Ascending aorta (tissue), 2 donors: Measurements from ENCODE around the gene E2F2. TPM values are rescaled to one million over a fixed set of nuclear protein-coding genes. Genes with fewer than 3 reads are reported as not detected.
"Not testable (repeated sequence)": the region's sequence is repeated elsewhere in the genome, so short reads cannot be mapped to it uniquely, and the experiment has no call there.

ENCODE experiments used
- DNase-seq, 2 donors: peaks; one replicate each; pipeline ENCODE4 v3.0.0-alpha.2; 2019; ENCODE audit warnings: low spot score in 2 of 2
- H3K27ac ChIP-seq, 2 donors: fragments of 200-600 bp; sonication (generic); one replicate each; pipeline ENCODE4 v1.5.1; 2016 to 2017; ENCODE audit warnings: mild to moderate bottlenecking in 1 of 2
- H3K27me3 ChIP-seq: fragments of 200-600 bp; sonication (generic); one replicate; pipeline ENCODE4 v1.5.1; 2017
- H3K36me3 ChIP-seq, 2 donors: fragments of 200-600 bp; sonication (generic); one replicate each; pipeline ENCODE4 v1.5.1; 2016
- H3K4me1 ChIP-seq, 2 donors: fragments of 200-600 bp; sonication (generic); one replicate each; pipeline ENCODE4 v1.5.1; 2016 to 2017; ENCODE audit warnings: mild to moderate bottlenecking in 1 of 2
- H3K4me3 ChIP-seq, 2 donors: fragments of 200-600 bp; sonication (generic); one replicate each; pipeline ENCODE4 v1.5.1; 2016 to 2017; ENCODE audit warnings: mild to moderate bottlenecking in 1 of 2
- H3K9me3 ChIP-seq, 2 donors: fragments of 200-600 bp; sonication (generic); one replicate each; pipeline ENCODE4 v1.5.1; 2016
- CTCF ChIP-seq, 3 experiments: fragments of 200-600 bp in 2 of 3; fragments of 450-650 bp in 1 of 3; sonication (generic) in 2 of 3; IDR thresholded peaks; one replicate each; pipeline ENCODE4 v1.5.1; 2016 to 2019; ENCODE audit warnings: antibody characterized with exemption in 3 of 3, mild to moderate bottlenecking in 1 of 3, moderate library complexity in 1 of 3
- intact Hi-C: fragments of 100-400 bp; cut with DNase I; formaldehyde crosslinking; loops from one replicate; pipeline ENCODE4 v1.15.1; 2023
- total RNA-seq: library from RNA; depleted of rRNA; stranded (reverse); fragments of >200 nt; gene quantifications from one replicate; pipeline ENCODE4 v1.1.0, GENCODE V29; 2016

Gene E2F2
- total RNA-seq, 1 donor from 2014 or later, result not detected

GRCh38 chr1:23497777-23498439 is 33.1 kb downstream of the E2F2 start:
- H3K4me1 ChIP-seq, result peaks cover 0 to 3% of the 10 kb centered on the region in 2 donors
- intact Hi-C loops, result loop anchor here (1.0 kb wide), 2 partner anchors 42 to 139 kb away; no protein-coding TSS in a partner anchor
- TF ChIP-seq CTCF (IDR thresholded peaks at IDR 0.05), result no peak

GRCh38 chr1:23496490-23497181 is 34.4 kb downstream of the E2F2 start:
- no peaks in the 10 kb centered on the region for H3K36me3 ChIP-seq
- no peak overlapping the region for H3K4me3 ChIP-seq
- no peak for DNase-seq
- TF ChIP-seq CTCF (IDR thresholded peaks at IDR 0.05), result no peak
- peaks cover 0 to 3% of the 10 kb centered on the region in 2 donors for H3K4me1 ChIP-seq
- no peak overlapping the region for H3K27ac ChIP-seq
- intact Hi-C loops, result loop anchor here (1.0 kb wide), 2 partner anchors 44 to 141 kb away; no protein-coding TSS in a partner anchor
- no peaks in the 10 kb centered on the region for H3K9me3 ChIP-seq
- no peaks in the 10 kb centered on the region for H3K27me3 ChIP-seq

More at GRCh38 chr1:23497777-23498439, 33.1 kb downstream of the E2F2 start:
- DNase-seq, result no peak
- Histone ChIP-seq H3K4me3 (no peak overlapping the region), H3K27me3 (no peaks in the 10 kb centered on the region), H3K36me3 (no peaks in the 10 kb centered on the region), H3K27ac (no peak overlapping the region), H3K9me3 (no peaks in the 10 kb centered on the region)

- H3K4me1 ChIP-seq, H3K4me3 ChIP-seq, H3K9me3 ChIP-seq, H3K36me3 ChIP-seq, DNase-seq, intact Hi-C loops, H3K27me3 ChIP-seq, H3K27ac ChIP-seq: not testable (repeated sequence)
These were observed 36.2 kb downstream of the E2F2 start for GRCh38 chr1:23494836-23495235.

- H3K4me3 ChIP-seq, H3K4me1 ChIP-seq, intact Hi-C loops, H3K27ac ChIP-seq, DNase-seq, H3K9me3 ChIP-seq, H3K36me3 ChIP-seq, H3K27me3 ChIP-seq: not testable (repeated sequence)
These were observed 38.3 kb downstream of the E2F2 start for GRCh38 chr1:23492776-23493175.

- H3K9me3 ChIP-seq, result no peaks in the 10 kb centered on the region
- H3K4me3 ChIP-seq, result no peak overlapping the region
- no peaks in the 10 kb centered on the region for H3K36me3 ChIP-seq
- no peak for DNase-seq
- H3K27me3 ChIP-seq, result no peaks in the 10 kb centered on the region
- H3K27ac ChIP-seq, result no peak overlapping the region
- H3K4me1 ChIP-seq, result peaks cover 0 to 1% of the 10 kb centered on the region in 2 donors
- intact Hi-C loops, result no loop called here
- TF ChIP-seq CTCF (IDR thresholded peaks at IDR 0.05), result no peak
These were observed 38.8 kb downstream of the E2F2 start for GRCh38 chr1:23492132-23492720.

GRCh38 chr1:23489842-23490241 is 41.2 kb downstream of the E2F2 start:
- TF ChIP-seq CTCF (IDR thresholded peaks at IDR 0.05), result no peak
- H3K4me3 ChIP-seq, result no peak overlapping the region
- H3K4me1 ChIP-seq, result peaks cover 0 to 5% of the 10 kb centered on the region in 2 donors
- DNase-seq, result no peak
- H3K9me3 ChIP-seq, result no peaks in the 10 kb centered on the region
- no peak overlapping the region for H3K27ac ChIP-seq
- intact Hi-C loops, result no loop called here
- H3K36me3 ChIP-seq, result no peaks in the 10 kb centered on the region
- H3K27me3 ChIP-seq, result no peaks in the 10 kb centered on the region
